B cell (primary cell): ENCODE data around the gene TMSB4X.

ENCODE experiments used
- CTCF ChIP-seq: fragments of 200-600 bp; IDR thresholded peaks from one replicate; pipeline ENCODE4 v1.8.0; 2022; ENCODE audit warnings: antibody characterized with exemption, mild to moderate bottlenecking
- EZH2 ChIP-seq: IDR thresholded peaks from 2 replicates; pipeline ENCODE4 v1.6.1; 2012; ENCODE audit warnings: borderline replicate concordance, low read depth, mild to moderate bottlenecking, moderate library complexity, low read length; ENCODE audit not compliant: insufficient read depth, poor library complexity, severe bottlenecking

GRCh38 chrX:13022926-13023325, 48.0 kb downstream of the TMSB4X start:
- TF ChIP-seq EZH2 (no peak), CTCF (no peak)
